K562 (cell line): Measurements from ENCODE around the gene DENND5B.

ENCODE experiments used
- CHD1 ChIP-seq: fragments of 200-600 bp; sonication (generic); IDR thresholded peaks from one replicate; pipeline ENCODE4 v1.6.1; 2012; ENCODE audit warnings: mild to moderate bottlenecking, moderate library complexity, low read length, inconsistent platforms
- EGR1 ChIP-seq: fragments of 450-650 bp; conservative IDR thresholded peaks from 2 replicates; pipeline ENCODE4 v1.6.1; 2017; ENCODE audit warnings: mild to moderate bottlenecking
- GATA2 ChIP-seq: sonication (generic); formaldehyde crosslinking; IDR thresholded peaks from 2 replicates; pipeline ENCODE4 v1.4.0; 2020; ENCODE audit warnings: mild to moderate bottlenecking, missing genetic modification reagents
- HMG20A ChIP-seq: fragments of 450-650 bp; formaldehyde crosslinking; conservative IDR thresholded peaks from 2 replicates; pipeline ENCODE4 v1.4.0; 2020; ENCODE audit warnings: mild to moderate bottlenecking, mixed read lengths
- ZFX ChIP-seq: sonication (generic); formaldehyde crosslinking; IDR thresholded peaks from 2 replicates; pipeline ENCODE4 v1.8.0; 2022; ENCODE audit warnings: mild to moderate bottlenecking, missing genetic modification reagents, moderate library complexity
- ZNF23 ChIP-seq: fragments of 250-450 bp; sonication (Bioruptor Pico); IDR thresholded peaks from 2 replicates; pipeline ENCODE4 v1.4.0; 2020; ENCODE audit warnings: mild to moderate bottlenecking
- ZNF3 ChIP-seq: fragments of 250-450 bp; sonication (Bioruptor Pico); IDR thresholded peaks from 2 replicates; pipeline ENCODE4 v1.5.0; 2021; ENCODE audit warnings: mild to moderate bottlenecking, moderate library complexity
- ZNF311 ChIP-seq: fragments of 250-450 bp; sonication (Bioruptor Pico); IDR thresholded peaks from 2 replicates; pipeline ENCODE4 v1.4.0; 2020; ENCODE audit warnings: mild to moderate bottlenecking, moderate library complexity
- TF ChIP-seq, protein P1 (sequence below), 3 experiments: IDR thresholded peaks in 2 of 3; conservative IDR thresholded peaks in 1 of 3; 2 replicates each; pipeline ENCODE4 v1.5.1; 2011 to 2012; ENCODE audit warnings: low read length in 3 of 3, mild to moderate bottlenecking in 3 of 3, control low read depth in 2 of 3, improper control_type of control experiment in 1 of 3, inconsistent platforms in 1 of 3, low read depth in 1 of 3, mixed read lengths in 1 of 3, moderate library complexity in 1 of 3; ENCODE audit not compliant: insufficient read depth in 2 of 3

DNA sequence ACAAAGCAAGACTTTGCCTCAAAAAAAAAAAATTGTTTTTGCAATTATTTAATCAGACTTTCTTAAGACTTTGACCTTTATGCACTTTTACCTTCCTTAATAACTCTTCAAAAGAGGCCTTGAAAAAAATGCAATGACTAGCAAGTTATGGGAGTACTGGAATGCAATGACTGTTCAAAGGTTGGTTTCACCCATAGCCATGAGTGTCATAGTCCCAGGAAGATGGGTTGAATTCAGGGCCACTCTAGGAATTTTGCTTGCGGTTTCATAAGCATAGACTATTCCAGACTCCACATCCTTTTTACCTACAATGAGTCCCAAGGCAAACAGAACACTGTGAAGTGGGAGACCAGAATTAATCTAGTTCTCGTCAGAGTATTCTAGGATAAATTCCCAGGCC, 29.4 kb upstream of the DENND5B start:
- TF ChIP-seq ZNF3, result no peak
- TF ChIP-seq ZNF311 (CRISPR knock-in tag), result no peak
- no peak for TF ChIP-seq GATA2 (CRISPR knock-in tag)
- TF ChIP-seq ZNF23 (CRISPR knock-in tag), result no peak
- TF ChIP-seq CHD1, result no peak
- TF ChIP-seq, protein P1, sequence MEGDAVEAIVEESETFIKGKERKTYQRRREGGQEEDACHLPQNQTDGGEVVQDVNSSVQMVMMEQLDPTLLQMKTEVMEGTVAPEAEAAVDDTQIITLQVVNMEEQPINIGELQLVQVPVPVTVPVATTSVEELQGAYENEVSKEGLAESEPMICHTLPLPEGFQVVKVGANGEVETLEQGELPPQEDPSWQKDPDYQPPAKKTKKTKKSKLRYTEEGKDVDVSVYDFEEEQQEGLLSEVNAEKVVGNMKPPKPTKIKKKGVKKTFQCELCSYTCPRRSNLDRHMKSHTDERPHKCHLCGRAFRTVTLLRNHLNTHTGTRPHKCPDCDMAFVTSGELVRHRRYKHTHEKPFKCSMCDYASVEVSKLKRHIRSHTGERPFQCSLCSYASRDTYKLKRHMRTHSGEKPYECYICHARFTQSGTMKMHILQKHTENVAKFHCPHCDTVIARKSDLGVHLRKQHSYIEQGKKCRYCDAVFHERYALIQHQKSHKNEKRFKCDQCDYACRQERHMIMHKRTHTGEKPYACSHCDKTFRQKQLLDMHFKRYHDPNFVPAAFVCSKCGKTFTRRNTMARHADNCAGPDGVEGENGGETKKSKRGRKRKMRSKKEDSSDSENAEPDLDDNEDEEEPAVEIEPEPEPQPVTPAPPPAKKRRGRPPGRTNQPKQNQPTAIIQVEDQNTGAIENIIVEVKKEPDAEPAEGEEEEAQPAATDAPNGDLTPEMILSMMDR (IDR thresholded peaks at IDR 0.05 in 2 of 3, conservative IDR thresholded peaks at IDR 0.05 in 1 of 3; ENCODE audit: insufficient read depth in 2 of 3, low read depth in 1 of 3, low read length in 3 of 3), result no peak
- TF ChIP-seq HMG20A (CRISPR knock-in tag), result no peak
- no peak for TF ChIP-seq ZFX (CRISPR knock-in tag)
- TF ChIP-seq EGR1, result no peak
